ENCODE data around the gene POU3F3.

DNA sequence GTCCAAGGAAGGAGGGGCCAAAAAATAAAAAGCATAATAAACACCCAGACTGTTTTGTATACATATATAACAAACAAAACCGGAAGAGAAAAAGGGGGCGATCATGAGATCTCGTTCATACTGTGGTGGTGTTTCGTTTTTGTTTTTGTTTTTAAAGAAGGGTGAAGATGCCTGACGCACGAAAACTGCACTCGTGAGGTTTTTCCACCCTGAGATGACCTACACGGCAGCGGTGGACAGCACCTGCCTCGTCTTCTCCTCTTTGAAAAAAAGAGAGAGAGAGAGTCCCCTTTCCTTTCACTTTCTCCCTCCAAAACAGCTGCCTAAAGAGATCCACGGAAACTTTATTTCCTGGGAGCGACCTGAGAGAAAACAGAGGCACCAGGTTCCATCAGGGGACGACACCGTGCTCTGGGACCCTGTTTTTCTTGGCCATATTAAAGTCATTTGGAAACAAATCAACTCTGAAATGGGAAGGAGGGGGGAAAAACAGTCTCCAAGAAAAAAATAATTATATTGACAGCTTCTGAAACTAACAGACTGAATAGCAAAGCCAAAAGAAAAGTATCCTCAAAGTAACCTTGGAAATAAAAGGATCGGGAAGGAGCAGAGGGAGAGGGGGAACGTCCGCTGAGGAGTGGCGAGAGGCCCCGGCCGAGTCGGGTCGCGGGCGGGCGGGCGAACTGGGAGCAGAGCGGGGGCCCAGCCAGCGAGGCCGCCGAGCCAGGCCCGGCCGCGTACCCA, 3.5 kb downstream of the POU3F3 start:
- TF ChIP-seq POLR2A (IDR thresholded peaks at IDR 0.05) (no peak), POLR2AphosphoS5 (IDR thresholded peaks at IDR 0.05) (no peak)
- TF ChIP-seq, protein P1, sequence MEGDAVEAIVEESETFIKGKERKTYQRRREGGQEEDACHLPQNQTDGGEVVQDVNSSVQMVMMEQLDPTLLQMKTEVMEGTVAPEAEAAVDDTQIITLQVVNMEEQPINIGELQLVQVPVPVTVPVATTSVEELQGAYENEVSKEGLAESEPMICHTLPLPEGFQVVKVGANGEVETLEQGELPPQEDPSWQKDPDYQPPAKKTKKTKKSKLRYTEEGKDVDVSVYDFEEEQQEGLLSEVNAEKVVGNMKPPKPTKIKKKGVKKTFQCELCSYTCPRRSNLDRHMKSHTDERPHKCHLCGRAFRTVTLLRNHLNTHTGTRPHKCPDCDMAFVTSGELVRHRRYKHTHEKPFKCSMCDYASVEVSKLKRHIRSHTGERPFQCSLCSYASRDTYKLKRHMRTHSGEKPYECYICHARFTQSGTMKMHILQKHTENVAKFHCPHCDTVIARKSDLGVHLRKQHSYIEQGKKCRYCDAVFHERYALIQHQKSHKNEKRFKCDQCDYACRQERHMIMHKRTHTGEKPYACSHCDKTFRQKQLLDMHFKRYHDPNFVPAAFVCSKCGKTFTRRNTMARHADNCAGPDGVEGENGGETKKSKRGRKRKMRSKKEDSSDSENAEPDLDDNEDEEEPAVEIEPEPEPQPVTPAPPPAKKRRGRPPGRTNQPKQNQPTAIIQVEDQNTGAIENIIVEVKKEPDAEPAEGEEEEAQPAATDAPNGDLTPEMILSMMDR (IDR thresholded peaks at IDR 0.05 in 8 of 11, conservative IDR thresholded peaks at IDR 0.05 in 3 of 11) = no peak

Measured in spleen (tissue), 7 donors.